Uterus (tissue), 4 donors: ENCODE measurements around the gene NDUFB8. TPM values are rescaled to one million over a fixed set of nuclear protein-coding genes. Genes with fewer than 3 reads are reported as not detected.
A peak's percentile ranks its signal among the peaks of the same experiment; 100 is the strongest.

Experiments
- DNase-seq, 2 donors: peaks; one replicate each; pipeline ENCODE4 v3.0.0-alpha.2; 2019 to 2020
- H3K27ac ChIP-seq, 2 donors: fragments of 200-600 bp; sonication (generic); 1 replicate in 1 of 2; 2 replicates in 1 of 2; pipeline ENCODE4 v1.5.1; 2016 to 2018
- H3K27me3 ChIP-seq, 2 donors: fragments of 200-600 bp; sonication (generic); one replicate each; pipeline ENCODE4 v1.5.1; 2018 to 2019; ENCODE audit warnings: control low read depth in 1 of 2
- H3K36me3 ChIP-seq, 2 donors: fragments of 200-600 bp; sonication (generic); one replicate each; pipeline ENCODE4 v1.5.1; 2019; ENCODE audit warnings: control low read depth in 1 of 2
- H3K4me1 ChIP-seq, 2 donors: fragments of 200-600 bp; sonication (generic); one replicate each; pipeline ENCODE4 v1.5.1; 2018 to 2019; ENCODE audit warnings: control low read depth in 1 of 2
- H3K4me3 ChIP-seq, 2 donors: fragments of 200-600 bp; sonication (generic); 1 replicate in 1 of 2; 2 replicates in 1 of 2; pipeline ENCODE4 v1.5.1; 2018 to 2019; ENCODE audit warnings: mild to moderate bottlenecking in 1 of 2
- H3K9me3 ChIP-seq, 2 donors: fragments of 200-600 bp; sonication (generic); one replicate each; pipeline ENCODE4 v1.5.1; 2019; ENCODE audit warnings: control low read depth in 1 of 2
- CTCF ChIP-seq, 4 experiments: fragments of 200-600 bp in 2 of 4; fragments of 450-650 bp in 2 of 4; sonication (generic) in 2 of 4; IDR thresholded peaks; one replicate each; pipeline ENCODE4 v1.5.1; 2016 to 2019; ENCODE audit warnings: antibody characterized with exemption in 4 of 4, mild to moderate bottlenecking in 2 of 4, moderate library complexity in 1 of 4
- POLR2A ChIP-seq, 2 donors: fragments of 450-650 bp; IDR thresholded peaks; one replicate each; pipeline ENCODE4 v1.6.1; 2016; ENCODE audit warnings: antibody characterized with exemption in 2 of 2, mild to moderate bottlenecking in 1 of 2, moderate library complexity in 1 of 2
- intact Hi-C: fragments of 100-400 bp; cut with DNase I; formaldehyde crosslinking; loops from one replicate; pipeline ENCODE4 v1.15.1; 2023; ENCODE audit warnings: low total_unique reads
- total RNA-seq, 4 donors: library from RNA; depleted of rRNA in 3 of 4; stranded (reverse); fragments of >200 nt in 3 of 4; gene quantifications; one replicate each; pipeline versions ENCODE4 v1.1.0 to v1.2.4, GENCODE V29; 2014 to 2023
- donor health status: DM: yes; HTN: yes; CAD: no.

NDUFB8 gene
- total RNA-seq, 4 donors from 2014 or later = 78.3 to 134 (median 111) TPM

GRCh38 chr10:100520811-100521210 is 8.9 kb downstream of the NDUFB8 start:
- TF ChIP-seq CTCF (IDR thresholded peaks at IDR 0.05) (no peak), POLR2A (IDR thresholded peaks at IDR 0.05) (no peak)
- Histone ChIP-seq H3K4me3 (no peak overlapping the region), H3K27ac (no peak overlapping the region), H3K27me3 (no peaks in the 10 kb centered on the region), H3K36me3 (no peaks in the 10 kb centered on the region), H3K9me3 (no peaks in the 10 kb centered on the region), H3K4me1 (no peaks in the 10 kb centered on the region)
- intact Hi-C loops = no loop called here
- DNase-seq = no peak

GRCh38 chr10:100519311-100520051 is 10.2 kb downstream of the NDUFB8 start, which contains the start of gene SEC31B:
Gene SEC31B, minus strand, starts transcription at chr10:100519861. Its CDS starts 2,909 bp downstream, at chr10:100516952.
- no peaks in the 10 kb centered on the region for H3K4me1 ChIP-seq
- no peak within 1 kb of the TSS for H3K27ac ChIP-seq
- H3K27me3 ChIP-seq = no peaks in the 10 kb centered on the region
- H3K9me3 ChIP-seq = no peaks in the 10 kb centered on the region
- DNase-seq = no peak
- intact Hi-C loops = no loop called here
- peak within 1 kb of the TSS; percentile 28 to 35 for H3K4me3 ChIP-seq
- TF ChIP-seq POLR2A (IDR thresholded peaks at IDR 0.05) (no peak), CTCF (IDR thresholded peaks at IDR 0.05) (no peak)
- H3K36me3 ChIP-seq = no peaks in the 10 kb centered on the region

- no peak overlapping the region for H3K27ac ChIP-seq
- intact Hi-C loops = no loop called here
- H3K27me3 ChIP-seq = no peaks in the 10 kb centered on the region
- no peak for TF ChIP-seq POLR2A (IDR thresholded peaks at IDR 0.05)
- peak; percentile 54 to 70 (median 60) for TF ChIP-seq CTCF (IDR thresholded peaks at IDR 0.05)
- peak in 1 of 2 donors; percentile 45 for DNase-seq
- H3K9me3 ChIP-seq = no peaks in the 10 kb centered on the region
- H3K4me3 ChIP-seq = peak overlapping the region in 1 of 2 donors; percentile 28
- H3K4me1 ChIP-seq = no peaks in the 10 kb centered on the region
- no peaks in the 10 kb centered on the region for H3K36me3 ChIP-seq
Measured at GRCh38 chr10:100518761-100519241, 10.9 kb downstream of the NDUFB8 start.

GRCh38 chr10:100516847-100517246 is 12.8 kb downstream of the NDUFB8 start:
- DNase-seq = no peak
- no peaks in the 10 kb centered on the region for H3K27me3 ChIP-seq
- H3K36me3 ChIP-seq = no peaks in the 10 kb centered on the region
- H3K27ac ChIP-seq = no peak overlapping the region
- TF ChIP-seq CTCF (IDR thresholded peaks at IDR 0.05) (no peak), POLR2A (IDR thresholded peaks at IDR 0.05) (no peak)
- no peaks in the 10 kb centered on the region for H3K9me3 ChIP-seq
- H3K4me1 ChIP-seq = no peaks in the 10 kb centered on the region
- no peak overlapping the region for H3K4me3 ChIP-seq
- intact Hi-C loops = no loop called here

- TF ChIP-seq POLR2A (IDR thresholded peaks at IDR 0.05) (no peak), CTCF (IDR thresholded peaks at IDR 0.05) (no peak)
- Histone ChIP-seq H3K27me3 (no peaks in the 10 kb centered on the region), H3K9me3 (no peaks in the 10 kb centered on the region), H3K4me3 (no peak overlapping the region), H3K4me1 (no peaks in the 10 kb centered on the region), H3K27ac (no peak overlapping the region), H3K36me3 (no peaks in the 10 kb centered on the region)
- intact Hi-C loops = no loop called here
- DNase-seq = no peak
Measured at GRCh38 chr10:100515612-100516011, 14.1 kb downstream of the NDUFB8 start.
